OCI-LY3 (cell line): ENCODE results near the gene RAB11FIP4.

Experiments used
- H2AFZ ChIP-seq: fragments of 200-600, 300-600 bp; shearing (Covaris generic); 2 replicates; pipeline ENCODE4 v1.6.0; 2014; ENCODE audit warnings: antibody characterized with exemption, low read depth, low read length
- H3K27ac ChIP-seq: fragments of 200-600, 300-600 bp; sonication (generic); 2 replicates; pipeline ENCODE4 v1.5.1; 2014; ENCODE audit warnings: mild to moderate bottlenecking, low read length, moderate library complexity, mixed read lengths
- H3K27me3 ChIP-seq: fragments of 200-600, 300-600 bp; sonication (generic); 2 replicates; pipeline ENCODE4 v1.6.1; 2014; ENCODE audit warnings: low read depth, low read length, mixed read lengths
- H3K36me3 ChIP-seq: fragments of 200-600, 300-600 bp; sonication (generic); replicated peaks from 2 replicates; pipeline ENCODE3; 2014; ENCODE audit warnings: low read depth, low read length, mixed read lengths
- H3K4me1 ChIP-seq: fragments of 300-600, 200-600 bp; sonication (generic); 2 replicates; pipeline ENCODE4 v1.6.1; 2014; ENCODE audit warnings: low read length, mixed read lengths
- H3K4me2 ChIP-seq: fragments of 200-600, 300-600 bp; sonication (generic); 2 replicates; pipeline ENCODE4 v1.6.1; 2014; ENCODE audit warnings: low read length, mixed read lengths
- H3K4me3 ChIP-seq: fragments of 300-600, 200-600 bp; sonication (generic); 2 replicates; pipeline ENCODE4 v1.5.1; 2014; ENCODE audit warnings: antibody characterized with exemption, mild to moderate bottlenecking, low read length, moderate library complexity
- H3K79me2 ChIP-seq: fragments of 300-600, 200-600 bp; shearing (Covaris generic); 2 replicates; pipeline ENCODE4 v1.6.1; 2014; ENCODE audit warnings: mild to moderate bottlenecking, low read length, mixed read lengths
- H3K9ac ChIP-seq: fragments of 300-600, 200-600 bp; shearing (Covaris generic); 2 replicates; pipeline ENCODE4 v1.6.0; 2014; ENCODE audit warnings: mild to moderate bottlenecking, low read length, moderate library complexity
- H3K9me3 ChIP-seq: fragments of 200-600, 300-600 bp; shearing (Covaris generic); 2 replicates; pipeline ENCODE4 v1.6.1; 2014; ENCODE audit warnings: low read length, mixed read lengths; ENCODE audit not compliant: insufficient read depth
- H4K20me1 ChIP-seq: fragments of 200-600, 300-600 bp; sonication (generic); 2 replicates; pipeline ENCODE4 v1.6.1; 2016; ENCODE audit warnings: low read length, mixed read lengths; ENCODE audit not compliant: insufficient read depth
- CTCF ChIP-seq: fragments of 200-600, 300-600 bp; sonication (generic); IDR thresholded peaks from 2 replicates; pipeline ENCODE4 v1.5.1; 2014; ENCODE audit warnings: antibody characterized with exemption, low read length, low read depth
- EZH2phosphoT487 ChIP-seq: fragments of 200-600 bp; shearing (Covaris generic); IDR thresholded peaks from 2 replicates; pipeline ENCODE4 v1.6.1; 2018; ENCODE audit warnings: antibody characterized with exemption, mixed run types, low read depth

The RAB11FIP4 gene

GRCh38 chr17:31496601-31497000, 105.1 kb downstream of the RAB11FIP4 start:
- H3K4me1 ChIP-seq = peaks cover 36% of the 10 kb centered on the region
- peaks cover 4% of the 10 kb centered on the region; the same call in 1 of the 2 replicates for H4K20me1 ChIP-seq
- peaks cover 18% of the 10 kb centered on the region for H3K79me2 ChIP-seq

GRCh38 chr17:31497431-31497830, 106.0 kb downstream of the RAB11FIP4 start:
- Histone ChIP-seq H3K4me2 (no peak overlapping the region), H3K27ac (no peak overlapping the region), H3K36me3 (no peaks in the 10 kb centered on the region), H3K4me1 (peaks cover 28% of the 10 kb centered on the region), H3K4me3 (no peak overlapping the region), H3K79me2 (peaks cover 18% of the 10 kb centered on the region), H2AFZ (no peak overlapping the region), H3K27me3 (no peaks in the 10 kb centered on the region), H3K9ac (no peak overlapping the region), H3K9me3 (no peaks in the 10 kb centered on the region), H4K20me1 (peaks cover 4% of the 10 kb centered on the region; the same call in 1 of the 2 replicates)
- no peak for TF ChIP-seq EZH2phosphoT487
- no peak for TF ChIP-seq CTCF

More at GRCh38 chr17:31496601-31497000, 105.1 kb downstream of the RAB11FIP4 start:
- no peak overlapping the region for H3K27ac ChIP-seq
- H3K4me3 ChIP-seq = no peak overlapping the region
- H3K27me3 ChIP-seq = no peaks in the 10 kb centered on the region
- H3K9me3 ChIP-seq = no peaks in the 10 kb centered on the region
- no peaks in the 10 kb centered on the region for H3K36me3 ChIP-seq
- H3K9ac ChIP-seq = no peak overlapping the region
- no peak for TF ChIP-seq EZH2phosphoT487
- TF ChIP-seq CTCF = no peak
- H2AFZ ChIP-seq = no peak overlapping the region
- H3K4me2 ChIP-seq = no peak overlapping the region

- no peaks in the 10 kb centered on the region for H3K27me3 ChIP-seq
- H3K27ac ChIP-seq = no peak overlapping the region
Observed at GRCh38 chr17:31497994-31498826, 106.7 kb downstream of the RAB11FIP4 start.

More at GRCh38 chr17:31497994-31498826, 106.7 kb downstream of the RAB11FIP4 start:
- Histone ChIP-seq H3K4me2 (no peak overlapping the region), H3K4me1 (peaks cover 20% of the 10 kb centered on the region), H3K36me3 (no peaks in the 10 kb centered on the region), H3K79me2 (peaks cover 18% of the 10 kb centered on the region), H2AFZ (no peak overlapping the region), H3K9me3 (no peaks in the 10 kb centered on the region), H4K20me1 (peaks cover 4% of the 10 kb centered on the region; the same call in 1 of the 2 replicates), H3K4me3 (no peak overlapping the region), H3K9ac (no peak overlapping the region)
- TF ChIP-seq CTCF (no peak), EZH2phosphoT487 (no peak)
